ENCODE measurements around the gene OLFM4. TPM values are rescaled to one million over a fixed set of nuclear protein-coding genes. Genes with fewer than 3 reads are reported as not detected.

The OLFM4 gene
- total and polyA plus RNA-seq, 2 donors (not counting 3 experiments of a cell fraction or from before 2014, with no cell fraction given) = not detected

GRCh38 chr13:52984881-52985363 is 43.7 kb upstream of the OLFM4 start:
- CTCF ChIA-PET = no interaction called here

More at GRCh38 chr13:52984881-52985363, 43.7 kb upstream of the OLFM4 start:
- intact Hi-C loops (cut with micrococcal nuclease) (no loop called here), dilution Hi-C loops (cut with MboI; ENCODE audit: extremely low pct_ligation_motif_present, low sequenced_read_pairs) (no loop called here)
- H2AFZ ChIP-seq (ENCODE audit: low read depth, low read length) = no peak overlapping the region
- no peak overlapping the region for H3K4me2 ChIP-seq (ENCODE audit: insufficient read depth, low read length)
- no peaks in the 10 kb centered on the region for H3K79me2 ChIP-seq (ENCODE audit: control insufficient read depth, insufficient read depth, low read length)
- H3K4me3 ChIP-seq (replicated peaks in 1 of 3; ENCODE audit: insufficient read depth in 1 of 3, low read depth in 1 of 3, low read length in 3 of 3) = no peak overlapping the region
- no peaks in the 10 kb centered on the region for H3K27me3 ChIP-seq (ENCODE audit: control insufficient read depth in 2 of 2, insufficient read depth in 2 of 2, low read length in 2 of 2)
- H3K9me1 ChIP-seq (replicated peaks; ENCODE audit: control insufficient read depth, extremely low read depth, insufficient read depth, low read length) = no peaks in the 10 kb centered on the region
- no peaks in the 10 kb centered on the region for H3K9me3 ChIP-seq (replicated peaks; ENCODE audit: control insufficient read depth, insufficient read depth, low read length)
- no TSS peak for BruUV-seq (replicated peaks)
- H3K27ac ChIP-seq (ENCODE audit: insufficient read depth, low read depth, low read length) = no peak overlapping the region
- H4K20me1 ChIP-seq (replicated peaks; ENCODE audit: control insufficient read depth, extremely low read depth, insufficient read depth, low read length) = no peaks in the 10 kb centered on the region
- no peaks in the 10 kb centered on the region for H3K4me1 ChIP-seq (ENCODE audit: control insufficient read depth, extremely low read depth, insufficient read depth, low read length)
- DNase-seq (ENCODE audit: low read depth, low spot score) (no peak), FAIRE-seq (no peak)
- POLR2A ChIA-PET = no interaction called here
- TF ChIP-seq GATA2 (IDR thresholded peaks at IDR 0.05; ENCODE audit: insufficient read depth, insufficient read length, low read depth, low read length) = no peak
- no peak for TF ChIP-seq POLR2A (IDR thresholded peaks at IDR 0.05; ENCODE audit: low read depth, low read length)
- TF ChIP-seq CTCF (IDR thresholded peaks at IDR 0.05; ENCODE audit: extremely low read depth in 1 of 2, insufficient read depth in 1 of 2, low read depth in 1 of 2, low read length in 2 of 2) = no peak
- TF ChIP-seq POLR2AphosphoS5 (IDR thresholded peaks at IDR 0.05; ENCODE audit: insufficient read depth, low read depth, low read length) = no peak
- no peak for TF ChIP-seq MYC (IDR thresholded peaks at IDR 0.05; ENCODE audit: low read depth, low read length)
- no peak for TF ChIP-seq EZH2 (IDR thresholded peaks at IDR 0.05; ENCODE audit: borderline replicate concordance, low read depth, low read length, severe bottlenecking)
- H3K36me3 ChIP-seq (ENCODE audit: control insufficient read depth in 2 of 2, extremely low read depth in 1 of 2, insufficient read depth in 2 of 2, low read length in 2 of 2) = no peaks in the 10 kb centered on the region
- no peak overlapping the region for H3K9ac ChIP-seq (replicated peaks; ENCODE audit: extremely low read depth, insufficient read depth, low read length)

All from endothelial cell of umbilical vein (primary cell).